T-cell (primary cell): Measurements from ENCODE around the gene IQGAP1. TPM values are rescaled to one million over a fixed set of nuclear protein-coding genes. Genes with fewer than 3 reads are reported as not detected.
A peak's percentile ranks its signal among the peaks of the same experiment; 100 is the strongest.
"Not testable (repeated sequence)": the region's sequence is repeated elsewhere in the genome, so short reads cannot be mapped to it uniquely, and the experiment has no call there.

ENCODE experiments used
- ATAC-seq, 4 experiments: fragments of 200-7000 bp in 3 of 4; fragments of 150-1000 bp in 1 of 4; cut with Tn5 transposase; replicated peaks in 1 of 4; 1 replicate in 3 of 4; 2 replicates in 1 of 4; pipeline ENCODE4 v1.10.0; 2021; ENCODE audit warnings: moderate library complexity in 3 of 4, mild to moderate bottlenecking in 2 of 4, moderate number of reproducible peaks in 1 of 4
- CTCF ChIA-PET, 2 donors: fragments of 300-600 bp; sonication (Branson Sonifier 250); formaldehyde crosslinking; loops; one replicate each; lab custom pipeline; 2022; ENCODE audit warnings: antibody characterized with exemption in 2 of 2; lab: Charles Lee
- POLR2A ChIA-PET, 2 donors: fragments of 300-600 bp; sonication (Branson Sonifier 250); formaldehyde crosslinking; loops; one replicate each; lab custom pipeline; 2022; ENCODE audit warnings: antibody characterized with exemption in 2 of 2; lab: Charles Lee
- DNase-seq, 35 experiments: peaks; one replicate each; pipeline versions ENCODE4 v3.0.0 to v3.0.0-alpha.2; 2013 to 2023
- H3K27ac ChIP-seq: one replicate; pipeline ENCODE4 v1.5.1; 2013; ENCODE audit warnings: low read length
- H3K27me3 ChIP-seq, 2 experiments: replicated peaks in 1 of 2; 1 replicate in 1 of 2; 2 replicates in 1 of 2; pipeline versions ENCODE4 v1.6.1 to v1.7.0; 2013; ENCODE audit warnings: low read length in 1 of 2, mixed read lengths in 1 of 2; ENCODE audit not compliant: control insufficient read depth in 2 of 2, insufficient read depth in 2 of 2; ENCODE audit errors: extremely low read depth in 1 of 2
- H3K36me3 ChIP-seq, 2 donors: 1 replicate in 1 of 2; 2 replicates in 1 of 2; pipeline versions ENCODE4 v1.6.1 to v1.7.0; 2013; ENCODE audit warnings: low read length in 1 of 2; ENCODE audit not compliant: control insufficient read depth in 2 of 2, insufficient read depth in 1 of 2; ENCODE audit errors: extremely low read depth in 1 of 2
- H3K4me1 ChIP-seq, 2 experiments: 1 replicate in 1 of 2; 2 replicates in 1 of 2; pipeline versions ENCODE4 v1.6.1 to v1.7.0; 2013; ENCODE audit warnings: low read length in 2 of 2, mixed read lengths in 1 of 2; ENCODE audit not compliant: insufficient read depth in 2 of 2, control insufficient read depth in 1 of 2; ENCODE audit errors: extremely low read depth in 1 of 2
- H3K4me3 ChIP-seq, 2 donors: 1 replicate in 1 of 2; 2 replicates in 1 of 2; pipeline versions ENCODE4 v1.5.1 to v1.7.0; 2013; ENCODE audit warnings: mild to moderate bottlenecking in 2 of 2, low read length in 1 of 2, moderate library complexity in 1 of 2; ENCODE audit not compliant: control insufficient read depth in 1 of 2; ENCODE audit errors: extremely low read depth in 1 of 2
- H3K9me3 ChIP-seq: 2 replicates; pipeline ENCODE4 v1.7.0; 2013
- H3K27ac Mint-ChIP-seq, 2 donors: one replicate each; pipeline ENCODE4 v1.8.0; 2020 to 2021; ENCODE audit warnings: mild to moderate bottlenecking in 2 of 2, mixed read lengths in 2 of 2
- H3K27me3 Mint-ChIP-seq, 2 donors: one replicate each; pipeline ENCODE4 v1.8.0; 2021 to 2022; ENCODE audit warnings: mixed read lengths in 2 of 2
- H3K36me3 Mint-ChIP-seq: one replicate; pipeline ENCODE4 v1.8.0; 2021; ENCODE audit warnings: mixed read lengths
- H3K4me1 Mint-ChIP-seq, 3 donors: one replicate each; pipeline ENCODE4 v1.8.0; 2020 to 2022; ENCODE audit warnings: mixed read lengths in 3 of 3, mild to moderate bottlenecking in 1 of 3
- H3K4me3 Mint-ChIP-seq, 3 donors: one replicate each; pipeline ENCODE4 v1.8.0; 2020 to 2022; ENCODE audit warnings: mild to moderate bottlenecking in 3 of 3, mixed read lengths in 3 of 3, moderate library complexity in 3 of 3
- H3K9me3 Mint-ChIP-seq, 3 donors: one replicate each; pipeline ENCODE4 v1.8.0; 2020 to 2022; ENCODE audit warnings: mixed read lengths in 3 of 3
- WGBS: methylation state at CpG from one replicate; pipeline ENCODE4 v1.1.5; 2013; ENCODE audit warnings: missing lambda C conversion rate; ENCODE audit not compliant: insufficient coverage; 5-methylcytosine and 5-hydroxymethylcytosine counted together
- total RNA-seq, 35 experiments: library from RNA in 6 of 35; stranded (reverse) in 6 of 35; fragments of 120-200 nt in 1 of 35; gene quantifications; one replicate each; pipeline versions ENCODE4 v1.2.1 to v1.2.4 and lab custom pipeline; 2013 to 2026

IQGAP1 gene
- total RNA-seq, 5 donors from 2014 or later (not counting 1 experiment from before 2014, with no cell fraction given): 125 to 158 (median 127) TPM

- Histone ChIP-seq H3K4me1 (peaks cover 22 to 49% of the 10 kb centered on the region in 2 experiments), H3K27ac (peak overlapping the region; percentile 66), H3K9me3 (no peaks in the 10 kb centered on the region), H3K36me3 (no peaks in the 10 kb centered on the region), H3K4me3 (no peak overlapping the region), H3K27me3 (no peaks in the 10 kb centered on the region)
- H3K4me1 Mint-ChIP-seq: peaks cover 85 to 86% (median 86%) of the 10 kb centered on the region in 3 donors
- 50% methylated on average over 1 of the region's 3 CpGs for WGBS
- POLR2A ChIA-PET: no interaction called here
- H3K9me3 Mint-ChIP-seq: peaks cover 0 to 3% (median 3%) of the 10 kb centered on the region in 3 donors
- no peaks in the 10 kb centered on the region for H3K27me3 Mint-ChIP-seq
- H3K27ac Mint-ChIP-seq: no peak overlapping the region
- CTCF ChIA-PET: interaction anchor here (0.6 to 1.3 kb wide), 3 partner anchors 19 to 49 kb away, joined by 3 to 5 read pairs (median 4); partner anchors contain the start of gene IQGAP1 (in 1 of the 2)
- peaks cover 22% of the 10 kb centered on the region for H3K36me3 Mint-ChIP-seq
- no peak overlapping the region for H3K4me3 Mint-ChIP-seq
- ATAC-seq: no peak
- DNase-seq: no peak
These were observed 20.6 kb downstream of the IQGAP1 start for GRCh38 chr15:90408657-90409056.

DNA sequence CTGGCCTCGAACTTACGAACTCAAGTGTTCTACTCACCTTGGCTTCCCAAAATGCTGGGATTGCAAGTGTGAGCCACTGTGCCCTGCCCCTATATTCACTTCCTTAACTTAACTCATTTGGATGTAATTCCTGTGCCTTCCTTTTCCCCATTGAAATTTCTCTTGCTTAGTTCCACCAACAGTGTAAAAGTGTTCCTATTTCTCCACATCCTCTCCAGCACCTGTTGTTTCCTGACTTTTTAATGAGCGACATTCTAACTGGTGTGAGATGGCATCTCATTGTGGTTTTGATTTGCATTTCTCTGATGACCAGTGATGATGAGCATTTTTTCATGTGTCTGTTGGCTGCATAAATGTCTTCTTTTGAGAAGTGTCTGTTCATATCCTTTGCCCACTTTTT, 21.5 kb downstream of the IQGAP1 start:
- Mint-ChIP-seq H3K4me1 (peaks cover 85 to 86% (median 86%) of the 10 kb centered on the region in 3 donors), H3K36me3 (peaks cover 22% of the 10 kb centered on the region), H3K27ac (peak overlapping the region in 1 of 2 donors; percentile 60)
- H3K9me3 ChIP-seq, H3K27ac ChIP-seq, DNase-seq, H3K27me3 Mint-ChIP-seq, ATAC-seq, H3K4me3 ChIP-seq, H3K36me3 ChIP-seq, H3K9me3 Mint-ChIP-seq, H3K27me3 ChIP-seq, CTCF ChIA-PET, POLR2A ChIA-PET, H3K4me3 Mint-ChIP-seq: not testable (repeated sequence)
- H3K4me1 ChIP-seq: peaks cover 30 to 55% of the 10 kb centered on the region in 2 experiments
- 100% methylated on average over 2 of the region's 3 CpGs for WGBS

DNA sequence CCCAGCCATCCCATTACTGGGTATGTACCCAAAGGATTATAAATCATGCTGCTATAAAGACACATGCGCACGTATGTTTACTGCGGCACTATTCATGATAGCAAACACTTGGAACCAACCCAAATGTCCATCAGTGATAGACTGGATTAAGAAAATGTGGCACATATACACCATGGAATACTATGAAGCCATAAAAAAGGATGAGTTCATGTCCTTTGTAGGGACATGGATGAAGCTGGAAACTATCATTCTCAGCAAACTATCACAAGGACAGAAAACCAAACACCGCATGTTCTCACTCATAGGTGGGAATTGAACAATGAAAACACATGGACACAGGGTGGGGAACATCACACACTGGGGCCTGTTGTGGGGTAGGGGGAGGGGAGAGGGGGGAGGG, 22.3 kb downstream of the IQGAP1 start:
- H3K27me3 Mint-ChIP-seq, H3K27ac ChIP-seq, DNase-seq, H3K27me3 ChIP-seq, H3K9me3 Mint-ChIP-seq, H3K4me3 Mint-ChIP-seq, ATAC-seq, H3K4me3 ChIP-seq, H3K9me3 ChIP-seq, H3K36me3 ChIP-seq, CTCF ChIA-PET, POLR2A ChIA-PET: not testable (repeated sequence)
- peaks cover 31 to 55% of the 10 kb centered on the region in 2 experiments for H3K4me1 ChIP-seq
- Mint-ChIP-seq H3K4me1 (peaks cover 85 to 86% (median 85%) of the 10 kb centered on the region in 3 donors), H3K36me3 (peaks cover 22% of the 10 kb centered on the region), H3K27ac (peak overlapping the region in 1 of 2 donors; percentile 60)
- WGBS: no CpG with 5 or more reads among the region's 4 CpGs

- DNase-seq (no peak), ATAC-seq (no peak)
- H3K36me3 ChIP-seq: no peaks in the 10 kb centered on the region
- no peak overlapping the region for H3K27ac ChIP-seq
- Mint-ChIP-seq H3K27ac (peak overlapping the region in 1 of 2 donors; percentile 67), H3K9me3 (peaks cover 0 to 3% (median 3%) of the 10 kb centered on the region in 3 donors), H3K4me1 (peaks cover 83 to 88% (median 85%) of the 10 kb centered on the region in 3 donors), H3K36me3 (peaks cover 30% of the 10 kb centered on the region), H3K4me3 (no peak overlapping the region), H3K27me3 (no peaks in the 10 kb centered on the region)
- H3K4me3 ChIP-seq: no peak overlapping the region
- 100% methylated on average over 1 of the region's 2 CpGs for WGBS
- H3K9me3 ChIP-seq: no peaks in the 10 kb centered on the region
- ChIA-PET CTCF (no interaction called here), POLR2A (no interaction called here)
- H3K27me3 ChIP-seq: no peaks in the 10 kb centered on the region
- peaks cover 31 to 58% of the 10 kb centered on the region in 2 experiments for H3K4me1 ChIP-seq
These were observed 23.1 kb downstream of the IQGAP1 start for GRCh38 chr15:90411176-90411575.

DNA sequence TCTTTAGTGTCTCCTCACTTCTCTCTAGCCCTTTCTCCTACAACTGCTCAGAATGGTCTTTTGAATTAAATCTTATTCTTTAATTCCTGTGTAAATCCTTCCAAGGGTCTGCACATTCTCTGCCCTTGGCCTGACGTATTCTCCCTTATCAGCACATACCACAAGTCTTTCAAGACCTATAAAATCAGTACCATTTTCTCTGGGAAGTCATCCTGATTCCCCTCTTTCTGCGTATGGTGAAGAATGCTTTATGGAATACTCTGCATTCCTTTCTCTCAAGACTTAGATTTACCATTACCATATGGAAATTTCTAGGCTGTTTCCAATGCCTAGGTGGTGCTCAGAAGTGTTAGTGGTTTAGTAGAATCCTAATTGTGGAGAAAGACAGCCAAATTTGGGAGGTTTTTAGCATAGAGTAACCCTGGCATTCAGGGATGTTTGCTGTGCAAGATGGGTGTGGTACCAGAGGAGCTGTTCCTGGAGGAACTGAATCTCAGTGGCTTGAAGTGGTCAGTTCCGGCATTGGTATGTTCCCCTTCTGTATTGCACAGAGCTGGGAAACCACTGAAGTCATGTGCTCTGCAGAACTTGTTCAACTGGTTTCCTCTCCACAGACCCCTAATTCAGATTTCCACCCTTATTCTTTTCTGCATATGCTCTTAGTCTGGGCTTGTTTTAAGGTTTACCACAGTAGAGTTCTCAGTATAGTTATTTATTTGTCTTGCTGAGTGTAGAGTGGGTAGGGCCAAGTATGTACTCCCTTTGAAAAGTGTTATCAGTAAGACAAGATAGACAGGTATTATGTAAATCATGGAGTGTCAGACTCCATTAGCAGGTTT, 24.5 kb downstream of the IQGAP1 start:
- Mint-ChIP-seq H3K4me3 (peak overlapping the region in 2 of 3 donors; percentile 18 to 47), H3K27ac (peak overlapping the region; percentile 70 to 77), H3K9me3 (peaks cover 0 to 3% (median 3%) of the 10 kb centered on the region in 3 donors), H3K4me1 (peaks cover 81 to 86% (median 83%) of the 10 kb centered on the region in 3 donors), H3K36me3 (peaks cover 36% of the 10 kb centered on the region), H3K27me3 (no peaks in the 10 kb centered on the region)
- Histone ChIP-seq H3K4me1 (peaks cover 28 to 48% of the 10 kb centered on the region in 2 experiments), H3K9me3 (no peaks in the 10 kb centered on the region), H3K36me3 (no peaks in the 10 kb centered on the region), H3K4me3 (peak overlapping the region in 1 of 2 donors; percentile 11), H3K27me3 (no peaks in the 10 kb centered on the region), H3K27ac (no peak overlapping the region)
- ChIA-PET POLR2A (interaction anchor here in 1 of 2 donors (0.6 kb wide), 1 partner anchor 15 kb away, joined by 10 read pairs; no protein-coding TSS in a partner anchor), CTCF (interaction anchor here in 1 of 2 donors (0.6 to 1.0 kb wide), 2 partner anchors 10 to 76 kb away, joined by 3 read pairs; no protein-coding TSS in a partner anchor)
- peak; percentile 50 to 59 (median 52) for ATAC-seq
- DNase-seq: peak in 2 of 35 experiments; percentile 27 to 38
- no CpG with 5 or more reads among the region's 3 CpGs for WGBS
